ENCODE data around the gene DMRT1. TPM values are rescaled to one million over a fixed set of nuclear protein-coding genes. Genes with fewer than 3 reads are reported as not detected.

Gene DMRT1
- total RNA-seq, 1 donor from 2014 or later = 0.09 TPM

DNA sequence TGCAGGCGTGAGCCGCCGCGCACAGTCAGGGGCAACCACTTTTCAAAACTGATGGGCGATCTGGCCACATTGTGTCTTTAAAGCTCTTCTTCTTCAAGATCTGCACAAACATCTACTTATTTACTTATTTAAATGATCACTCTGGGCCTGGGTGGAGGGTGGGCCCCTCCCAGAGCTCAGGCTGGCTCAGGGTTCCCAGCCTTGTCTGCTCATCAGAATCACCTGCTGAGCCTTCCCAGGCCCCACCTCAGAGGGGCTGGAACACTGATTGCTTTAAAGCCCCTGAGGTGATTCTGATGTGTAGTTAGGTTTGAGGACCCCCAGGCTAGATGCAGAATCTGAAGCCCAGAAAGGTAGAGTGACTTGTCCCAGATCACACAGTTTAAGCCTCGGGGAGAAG lies 45.6 kb upstream of the DMRT1 start:
- H3K4me1 Mint-ChIP-seq = peaks cover 11% of the 10 kb centered on the region
- no peak for DNase-seq (ENCODE audit: low spot score)
- no peak overlapping the region for H3K4me3 Mint-ChIP-seq
- Histone ChIP-seq H3K4me1 (no peaks in the 10 kb centered on the region), H3K9ac (no peak overlapping the region), H4K20me1 (ENCODE audit: low read depth) (no peaks in the 10 kb centered on the region), H3K27ac (no peak overlapping the region), H2AFZ (replicated peaks) (no peak overlapping the region), H3K9me3 (ENCODE audit: low read depth) (no peaks in the 10 kb centered on the region), H3K4me3 (no peak overlapping the region), H3K27me3 (no peaks in the 10 kb centered on the region), H3F3A (ENCODE audit: low read depth) (no peaks in the 10 kb centered on the region), H3K36me3 (no peaks in the 10 kb centered on the region), H3K4me2 (no peak overlapping the region), H3K79me2 (ENCODE audit: low read depth) (no peaks in the 10 kb centered on the region)
- H3K27ac Mint-ChIP-seq = no peak overlapping the region
- peaks cover 3% of the 10 kb centered on the region for H3K9me3 Mint-ChIP-seq
- H3K27me3 Mint-ChIP-seq (ENCODE audit: insufficient read depth, low read depth) = peaks cover 8% of the 10 kb centered on the region
- TF ChIP-seq, protein P1, sequence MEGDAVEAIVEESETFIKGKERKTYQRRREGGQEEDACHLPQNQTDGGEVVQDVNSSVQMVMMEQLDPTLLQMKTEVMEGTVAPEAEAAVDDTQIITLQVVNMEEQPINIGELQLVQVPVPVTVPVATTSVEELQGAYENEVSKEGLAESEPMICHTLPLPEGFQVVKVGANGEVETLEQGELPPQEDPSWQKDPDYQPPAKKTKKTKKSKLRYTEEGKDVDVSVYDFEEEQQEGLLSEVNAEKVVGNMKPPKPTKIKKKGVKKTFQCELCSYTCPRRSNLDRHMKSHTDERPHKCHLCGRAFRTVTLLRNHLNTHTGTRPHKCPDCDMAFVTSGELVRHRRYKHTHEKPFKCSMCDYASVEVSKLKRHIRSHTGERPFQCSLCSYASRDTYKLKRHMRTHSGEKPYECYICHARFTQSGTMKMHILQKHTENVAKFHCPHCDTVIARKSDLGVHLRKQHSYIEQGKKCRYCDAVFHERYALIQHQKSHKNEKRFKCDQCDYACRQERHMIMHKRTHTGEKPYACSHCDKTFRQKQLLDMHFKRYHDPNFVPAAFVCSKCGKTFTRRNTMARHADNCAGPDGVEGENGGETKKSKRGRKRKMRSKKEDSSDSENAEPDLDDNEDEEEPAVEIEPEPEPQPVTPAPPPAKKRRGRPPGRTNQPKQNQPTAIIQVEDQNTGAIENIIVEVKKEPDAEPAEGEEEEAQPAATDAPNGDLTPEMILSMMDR (IDR thresholded peaks at IDR 0.05) = no peak
- TF ChIP-seq EZH2 (IDR thresholded peaks at IDR 0.05) (no peak), EZH2phosphoT487 (IDR thresholded peaks at IDR 0.05) (no peak)
- no peaks in the 10 kb centered on the region for H3K36me3 Mint-ChIP-seq

DNA sequence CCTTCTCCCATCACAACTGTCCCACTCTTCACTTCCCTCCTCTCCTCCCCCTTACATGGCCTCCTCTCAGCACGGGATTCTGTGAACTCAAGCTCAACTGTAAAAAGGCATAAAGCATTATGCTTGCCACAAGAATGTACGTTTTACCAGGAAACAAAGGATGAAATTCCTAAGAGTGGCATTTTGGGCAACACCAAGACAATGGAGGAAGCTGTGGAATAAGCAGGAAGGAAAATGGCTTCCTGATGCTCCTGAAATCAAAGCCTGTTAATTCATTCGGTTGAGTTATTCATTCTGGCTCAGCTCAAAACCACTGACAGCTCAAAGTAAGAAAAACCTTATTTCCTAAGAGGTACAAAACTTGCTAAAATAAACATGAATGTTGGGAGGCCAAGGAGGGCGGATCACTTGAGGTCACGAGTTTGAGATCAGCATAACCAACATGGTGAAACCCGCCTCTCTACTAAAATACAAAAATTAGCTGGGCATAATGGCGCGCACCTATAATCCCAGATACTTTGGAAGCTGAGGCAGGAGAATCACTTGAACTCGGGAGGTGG lies 40.8 kb upstream of the DMRT1 start:
- H3K9me3 ChIP-seq (ENCODE audit: low read depth) = no peaks in the 10 kb centered on the region
- no peak overlapping the region for H3K27ac Mint-ChIP-seq
- H3K4me1 ChIP-seq = no peaks in the 10 kb centered on the region
- peak overlapping the region; percentile 79 for H2AFZ ChIP-seq (replicated peaks)
- H3K4me2 ChIP-seq = no peak overlapping the region
- H3K27me3 ChIP-seq = no peaks in the 10 kb centered on the region
- no peaks in the 10 kb centered on the region for H3K9me3 Mint-ChIP-seq
- peaks cover 6% of the 10 kb centered on the region for H3K27me3 Mint-ChIP-seq (ENCODE audit: insufficient read depth, low read depth)
- no peak overlapping the region for H3K4me3 ChIP-seq
- H3K27ac ChIP-seq = no peak overlapping the region
- no peak for DNase-seq (ENCODE audit: low spot score)
- no peaks in the 10 kb centered on the region for H3K4me1 Mint-ChIP-seq
- H3K79me2 ChIP-seq (ENCODE audit: low read depth) = no peaks in the 10 kb centered on the region
- no peaks in the 10 kb centered on the region for H3F3A ChIP-seq (ENCODE audit: low read depth)
- H3K4me3 Mint-ChIP-seq = no peak overlapping the region
- no peak overlapping the region for H3K9ac ChIP-seq
- TF ChIP-seq, protein P1 (IDR thresholded peaks at IDR 0.05) = no peak
- TF ChIP-seq EZH2 (IDR thresholded peaks at IDR 0.05) (no peak), EZH2phosphoT487 (IDR thresholded peaks at IDR 0.05) (no peak)
- H3K36me3 Mint-ChIP-seq = no peaks in the 10 kb centered on the region
- no peaks in the 10 kb centered on the region for H3K36me3 ChIP-seq
- no peaks in the 10 kb centered on the region for H4K20me1 ChIP-seq (ENCODE audit: low read depth)

DNA sequence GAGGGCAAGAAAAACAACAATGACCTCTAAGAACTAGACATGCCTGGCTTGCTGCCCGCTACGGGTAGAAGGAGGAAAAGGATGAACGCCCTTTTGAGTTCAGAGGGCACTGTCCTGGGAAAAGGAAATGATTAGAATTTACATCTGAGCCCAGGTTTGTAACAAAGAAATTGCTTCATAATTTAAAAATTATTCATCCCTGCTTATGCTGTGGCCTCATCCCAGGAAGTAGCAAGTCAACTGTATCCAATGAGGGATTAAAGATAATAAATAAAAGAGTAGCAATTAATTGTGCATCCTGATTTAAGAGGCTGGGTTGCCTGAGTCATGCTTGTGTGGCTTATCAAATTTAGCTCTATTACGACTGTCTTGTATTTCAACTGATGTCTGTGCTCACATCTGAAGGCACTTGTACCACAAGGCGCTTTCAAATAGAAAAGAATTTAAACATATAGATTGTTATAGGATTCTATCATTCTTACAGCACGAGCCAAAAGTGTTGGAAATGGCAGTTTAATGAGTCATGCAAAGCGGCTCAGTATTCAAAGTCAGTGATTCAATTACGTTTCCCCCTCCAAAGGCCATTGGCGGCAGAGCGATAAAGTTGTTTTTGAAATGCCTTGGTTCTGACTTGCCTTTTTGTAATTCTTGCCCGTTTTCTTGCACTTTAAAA lies 40.0 kb upstream of the DMRT1 start:
- H3K4me3 Mint-ChIP-seq = no peak overlapping the region
- H3K9me3 Mint-ChIP-seq = no peaks in the 10 kb centered on the region
- no peak for TF ChIP-seq EZH2 (IDR thresholded peaks at IDR 0.05)
- TF ChIP-seq EZH2phosphoT487 (IDR thresholded peaks at IDR 0.05) = no peak
- TF ChIP-seq, protein P1 (IDR thresholded peaks at IDR 0.05) = no peak
- Histone ChIP-seq H4K20me1 (ENCODE audit: low read depth) (no peaks in the 10 kb centered on the region), H3K79me2 (ENCODE audit: low read depth) (no peaks in the 10 kb centered on the region), H3K4me3 (no peak overlapping the region), H2AFZ (replicated peaks) (no peak overlapping the region), H3F3A (ENCODE audit: low read depth) (no peaks in the 10 kb centered on the region), H3K36me3 (no peaks in the 10 kb centered on the region), H3K4me1 (no peaks in the 10 kb centered on the region), H3K9ac (no peak overlapping the region), H3K27ac (no peak overlapping the region), H3K9me3 (ENCODE audit: low read depth) (no peaks in the 10 kb centered on the region), H3K4me2 (no peak overlapping the region), H3K27me3 (no peaks in the 10 kb centered on the region)
- H3K27ac Mint-ChIP-seq = no peak overlapping the region
- H3K27me3 Mint-ChIP-seq (ENCODE audit: insufficient read depth, low read depth) = peaks cover 6% of the 10 kb centered on the region
- no peaks in the 10 kb centered on the region for H3K4me1 Mint-ChIP-seq
- DNase-seq (ENCODE audit: low spot score) = no peak
- no peaks in the 10 kb centered on the region for H3K36me3 Mint-ChIP-seq

Measured in neural progenitor cell (in vitro differentiated cells).